ENCODE results near the gene CDK11B.

Gene CDK11B

DNA sequence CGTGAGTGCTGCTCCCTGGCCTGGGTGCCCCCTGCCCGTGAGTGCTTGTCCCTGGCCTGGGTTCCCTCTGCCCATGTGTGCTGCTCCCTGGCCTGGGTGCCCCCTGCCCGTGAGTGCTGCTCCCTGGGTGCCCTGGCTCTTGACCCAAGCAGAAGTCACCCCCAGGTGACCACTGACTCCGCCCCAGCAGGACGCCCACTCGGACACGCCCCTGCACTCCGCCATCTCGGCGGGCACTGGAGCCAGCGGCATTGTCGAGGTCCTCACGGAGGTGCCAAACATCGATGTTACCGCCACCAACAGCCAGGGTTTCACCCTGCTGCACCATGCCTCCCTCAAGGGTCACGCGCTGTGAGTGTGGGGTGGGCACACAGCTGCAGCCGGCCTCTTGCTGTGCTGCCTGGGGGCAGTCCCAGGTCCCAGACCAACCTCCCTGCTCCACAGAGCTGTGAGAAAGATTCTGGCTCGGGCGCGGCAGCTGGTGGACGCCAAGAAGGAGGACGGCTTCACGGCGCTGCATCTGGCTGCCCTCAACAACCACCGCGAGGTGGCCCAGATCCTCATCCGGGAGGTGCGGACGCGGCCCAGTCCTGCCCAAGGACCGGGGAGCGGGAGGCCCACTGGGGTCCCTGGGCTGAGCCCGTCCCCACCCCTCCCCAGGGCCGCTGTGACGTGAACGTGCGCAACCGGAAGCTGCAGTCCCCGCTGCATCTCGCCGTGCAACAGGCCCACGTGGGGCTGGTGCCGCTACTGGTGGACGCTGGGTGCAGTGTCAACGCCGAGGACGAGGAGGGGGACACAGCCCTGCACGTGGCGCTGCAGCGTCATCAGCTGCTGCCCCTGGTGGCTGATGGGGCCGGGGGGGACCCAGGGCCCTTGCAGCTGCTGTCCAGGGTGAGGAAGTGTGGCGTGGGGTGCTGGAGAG lies 30.7 kb downstream of the CDK11B start:
- DNase-seq (no peak), ATAC-seq (no peak)

DNA sequence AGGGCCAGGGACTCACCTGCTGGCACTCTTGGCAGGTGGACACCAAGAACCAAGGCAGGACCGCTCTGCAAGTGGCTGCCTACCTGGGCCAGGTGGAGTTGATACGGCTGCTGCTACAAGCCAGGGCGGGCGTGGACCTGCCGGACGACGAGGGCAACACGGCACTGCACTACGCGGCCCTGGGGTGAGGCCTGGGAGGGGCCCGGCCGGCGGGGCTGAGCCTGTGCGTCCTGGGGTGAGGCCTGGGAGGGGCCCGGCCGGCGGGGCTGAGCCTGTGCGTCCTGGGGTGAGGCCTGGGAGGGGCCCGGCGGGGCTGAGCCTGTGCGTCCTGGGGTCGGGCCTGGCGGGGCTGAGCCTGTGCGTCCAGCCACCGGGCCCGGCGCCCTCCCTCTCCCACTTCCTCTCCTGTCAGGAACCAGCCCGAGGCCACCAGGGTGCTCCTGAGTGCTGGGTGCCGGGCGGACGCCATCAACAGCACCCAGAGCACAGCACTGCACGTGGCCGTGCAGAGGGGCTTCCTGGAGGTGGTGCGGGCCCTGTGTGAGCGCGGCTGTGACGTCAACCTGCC lies 31.5 kb downstream of the CDK11B start:
- DNase-seq (no peak), ATAC-seq (no peak)

DNA sequence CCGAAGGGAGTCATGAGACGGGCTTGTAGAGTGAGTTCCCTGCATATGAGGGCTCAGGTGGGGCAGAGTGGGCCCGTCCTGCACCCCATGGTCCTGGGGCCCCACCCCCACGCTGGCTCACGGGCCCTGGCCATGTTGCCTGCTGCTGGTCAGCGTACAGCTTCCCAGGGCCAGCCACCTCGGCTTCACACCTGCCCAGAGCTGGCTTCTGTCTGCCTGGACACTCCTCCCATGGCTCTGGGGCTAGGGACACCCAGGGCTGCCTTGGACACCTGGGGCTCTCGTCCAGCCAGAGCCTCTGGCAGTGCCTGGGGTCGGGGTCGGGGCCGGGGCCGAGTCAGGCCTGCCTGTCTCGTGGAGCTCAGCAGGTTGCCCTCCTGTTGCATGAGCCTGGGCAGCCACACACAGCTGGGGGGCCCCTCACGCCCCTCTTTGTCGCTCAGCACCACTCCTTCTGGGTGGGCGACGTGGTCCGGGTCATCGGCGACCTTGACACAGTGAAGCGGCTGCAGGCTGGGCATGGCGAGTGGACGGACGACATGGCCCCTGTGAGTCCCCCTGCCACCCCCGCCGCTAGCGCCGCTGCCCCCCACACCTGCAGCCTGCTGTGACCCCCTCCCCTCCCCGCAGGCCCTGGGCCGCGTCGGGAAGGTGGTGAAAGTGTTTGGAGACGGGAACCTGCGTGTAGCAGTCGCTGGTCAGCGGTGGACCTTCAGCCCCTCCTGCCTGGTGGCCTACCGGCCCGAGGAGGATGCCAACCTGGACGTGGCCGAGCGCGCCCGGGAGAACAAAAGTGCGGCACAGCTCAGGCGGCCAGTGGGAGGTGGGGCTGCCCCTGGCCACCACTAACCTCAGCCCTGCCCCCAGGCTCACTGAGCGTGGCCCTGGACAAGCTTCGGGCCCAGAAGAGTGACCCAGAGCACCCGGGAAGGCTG lies 32.3 kb downstream of the CDK11B start:
- no peak for DNase-seq
- ATAC-seq, result no peak

- DNase-seq (no peak), ATAC-seq (no peak)
Measured at GRCh38 chr1:1625824-1626206, 33.0 kb downstream of the CDK11B start.

DNA sequence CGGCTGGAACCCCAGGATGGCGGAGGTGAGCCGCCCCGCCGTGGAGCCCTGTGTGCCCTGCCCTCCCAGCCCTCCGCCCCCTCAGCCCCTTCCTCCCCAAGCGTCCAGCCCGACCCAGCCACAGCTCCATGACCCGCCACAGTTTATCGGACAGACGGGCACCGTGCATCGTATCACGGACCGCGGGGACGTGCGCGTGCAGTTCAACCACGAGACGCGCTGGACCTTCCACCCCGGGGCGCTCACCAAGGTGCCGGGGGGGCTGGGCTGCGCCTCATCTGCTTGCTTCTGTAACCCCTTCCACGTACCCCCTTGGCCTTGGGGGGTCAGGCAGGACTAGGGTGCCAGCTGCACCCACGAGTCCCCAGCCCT lies 33.4 kb downstream of the CDK11B start:
- ATAC-seq (no peak), DNase-seq (no peak)

GRCh38 chr1:1624443-1625403 lies 34.1 kb downstream of the CDK11B start:
- ATAC-seq (no peak), DNase-seq (no peak)

- ATAC-seq (no peak), DNase-seq (no peak)
Measured at GRCh38 chr1:1623631-1624442, 35.0 kb downstream of the CDK11B start.

DNA sequence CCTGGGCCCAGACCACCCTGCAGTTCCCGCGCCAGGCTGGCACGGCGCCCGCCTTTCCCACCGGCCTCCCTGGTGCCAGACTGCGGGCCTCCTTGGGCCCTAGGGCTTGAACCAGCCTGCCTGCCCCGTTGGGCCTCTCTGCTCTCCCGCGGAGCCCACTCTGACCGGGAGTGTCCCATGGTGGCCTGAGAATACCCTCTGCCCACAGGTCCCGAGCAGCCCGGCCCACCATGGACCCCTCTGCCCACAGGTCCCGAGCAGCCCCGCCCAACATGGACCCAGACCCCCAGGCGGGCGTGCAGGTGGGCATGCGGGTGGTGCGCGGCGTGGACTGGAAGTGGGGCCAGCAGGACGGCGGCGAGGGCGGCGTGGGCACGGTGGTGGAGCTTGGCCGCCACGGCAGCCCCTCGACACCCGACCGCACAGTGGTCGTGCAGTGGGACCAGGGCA lies 35.6 kb downstream of the CDK11B start:
- ATAC-seq (no peak), DNase-seq (no peak)

GRCh38 chr1:1622788-1623094 lies 36.1 kb downstream of the CDK11B start:
- no peak for ATAC-seq
- no peak for DNase-seq

DNA sequence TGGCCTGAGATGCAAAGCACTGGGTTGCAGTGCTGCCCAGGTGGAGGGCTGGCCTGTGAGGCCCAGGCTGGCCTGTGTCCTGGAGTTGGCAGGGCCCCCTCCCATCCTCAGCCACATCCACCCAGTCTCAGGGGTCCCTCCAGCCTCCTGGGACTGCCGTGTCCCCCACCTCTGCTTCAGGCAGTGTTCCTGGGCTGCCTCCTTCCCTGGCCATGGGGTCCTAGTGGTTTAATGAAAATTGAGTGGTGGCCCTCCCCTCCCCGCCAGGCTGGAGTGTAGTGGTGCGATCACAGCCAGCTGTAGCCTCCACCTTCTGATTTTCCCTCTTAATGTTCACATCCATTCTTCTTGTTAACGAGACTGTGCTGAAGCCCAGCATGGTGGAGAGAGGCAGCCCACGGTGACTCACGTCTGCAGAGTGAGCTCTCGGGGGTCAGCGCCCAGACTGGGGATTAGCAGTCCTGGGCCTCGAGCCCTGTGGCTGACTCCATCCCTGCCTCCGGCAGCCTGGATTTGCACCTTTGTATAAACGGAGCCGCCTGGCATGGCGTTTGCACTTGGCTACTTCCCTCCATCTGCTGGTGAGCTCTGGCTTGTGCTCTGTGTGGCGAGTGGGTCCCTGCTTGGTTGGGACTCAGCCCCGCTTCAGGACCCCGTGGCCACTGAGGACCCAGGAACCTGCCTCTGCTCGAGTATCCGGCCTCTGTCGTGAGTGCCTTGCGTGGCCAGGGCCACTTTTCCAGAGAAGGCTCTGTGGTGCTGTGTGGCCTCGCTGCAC lies 36.6 kb downstream of the CDK11B start:
- DNase-seq (no peak), ATAC-seq (no peak)

GRCh38 chr1:1621173-1622009 lies 37.4 kb downstream of the CDK11B start:
- ATAC-seq (no peak), DNase-seq (peak; percentile 4)

DNA sequence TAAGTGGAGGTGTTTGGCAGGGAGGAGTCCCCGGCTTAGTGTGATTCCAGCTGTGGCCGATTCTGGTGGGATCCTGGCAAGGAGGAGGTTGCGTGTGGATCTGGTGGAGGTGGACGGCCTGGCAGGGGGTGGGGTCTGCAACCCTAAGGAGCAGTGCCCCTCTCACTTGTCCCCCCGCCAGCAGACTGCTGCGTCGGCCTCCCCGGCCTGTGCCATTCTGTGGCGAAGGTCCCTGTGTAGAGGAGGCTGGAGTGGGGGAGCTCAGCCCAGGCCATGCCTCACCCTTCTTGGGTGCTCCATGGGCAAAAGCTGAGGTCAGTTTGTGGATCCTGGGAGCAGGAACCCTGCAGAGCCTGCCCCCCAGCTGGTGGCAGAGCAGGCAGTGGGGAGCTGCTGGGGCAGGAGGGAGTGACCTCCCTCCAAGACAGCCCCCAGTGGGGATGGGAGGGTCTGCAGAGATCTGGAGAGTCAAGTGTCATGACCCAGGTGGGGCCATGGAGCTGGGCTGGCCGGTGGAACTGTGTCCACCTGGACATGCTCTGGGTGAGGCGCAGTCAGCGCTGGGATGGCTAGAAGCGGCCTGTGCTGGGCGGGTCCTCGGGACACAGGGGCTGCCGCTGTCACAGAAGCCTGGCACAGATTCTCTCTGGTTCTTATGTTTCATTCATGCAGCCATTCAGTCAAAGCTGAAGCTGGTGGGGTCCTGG lies 38.2 kb downstream of the CDK11B start:
- DNase-seq (peak; percentile 4), ATAC-seq (no peak)

GRCh38 chr1:1619917-1620361 lies 38.9 kb downstream of the CDK11B start:
- DNase-seq (peak; percentile 26), ATAC-seq (no peak)

DNA sequence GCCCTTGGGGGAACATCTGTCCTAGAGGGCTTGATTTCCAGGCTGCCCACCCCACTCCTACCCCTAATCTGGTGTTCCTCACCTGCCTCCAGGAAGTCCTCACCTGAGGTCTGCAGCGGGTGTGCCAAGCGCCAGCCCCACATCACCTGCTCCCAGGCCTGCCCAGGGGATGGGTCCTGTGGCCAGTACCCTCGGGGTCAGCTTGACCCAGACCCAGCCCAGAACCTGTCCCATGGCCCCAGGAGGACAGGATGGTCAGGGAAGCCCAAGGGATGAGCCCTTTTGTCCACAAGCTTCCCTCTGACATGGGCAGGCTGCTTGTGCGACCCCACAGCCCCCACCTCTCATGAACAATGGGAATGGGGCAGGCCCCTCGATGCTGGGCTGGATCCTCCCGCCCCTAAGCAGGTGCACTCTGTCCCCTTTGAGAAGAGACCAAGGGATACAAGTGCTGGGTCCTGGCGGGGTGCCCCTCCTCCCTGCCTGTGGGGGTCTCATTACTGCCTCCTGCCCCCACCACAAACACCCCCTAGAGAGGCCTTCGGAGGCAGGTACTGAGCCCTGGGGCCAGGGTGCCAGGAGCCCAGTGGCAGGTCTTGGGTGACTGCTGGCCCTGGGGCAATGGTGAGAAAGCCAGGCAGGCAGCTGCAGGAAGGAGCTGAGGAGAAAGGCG lies 40.3 kb downstream of the CDK11B start:
- ATAC-seq, result no peak
- DNase-seq, result peak; percentile 3

DNA sequence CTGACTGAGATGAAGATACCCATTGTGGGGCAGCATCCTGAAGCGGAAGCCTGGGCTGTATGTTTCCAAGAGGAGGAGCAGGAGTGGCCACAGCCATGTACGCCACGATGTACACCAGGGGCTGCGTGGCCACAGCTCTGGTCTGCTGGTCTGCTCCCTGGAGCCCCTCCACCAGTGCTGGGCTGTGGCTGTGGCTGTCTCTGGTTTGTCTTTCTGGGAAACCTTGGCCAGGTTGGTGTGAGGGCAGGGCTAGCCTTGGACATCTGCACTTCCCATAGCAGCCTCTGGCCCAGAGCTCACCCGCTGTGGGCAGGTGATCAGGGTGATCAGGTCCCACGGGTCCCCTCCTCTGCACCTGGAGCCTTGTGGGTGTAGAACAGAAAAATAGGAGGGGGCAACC lies 40.9 kb downstream of the CDK11B start:
- DNase-seq (peak; percentile 3), ATAC-seq (no peak)

DNA sequence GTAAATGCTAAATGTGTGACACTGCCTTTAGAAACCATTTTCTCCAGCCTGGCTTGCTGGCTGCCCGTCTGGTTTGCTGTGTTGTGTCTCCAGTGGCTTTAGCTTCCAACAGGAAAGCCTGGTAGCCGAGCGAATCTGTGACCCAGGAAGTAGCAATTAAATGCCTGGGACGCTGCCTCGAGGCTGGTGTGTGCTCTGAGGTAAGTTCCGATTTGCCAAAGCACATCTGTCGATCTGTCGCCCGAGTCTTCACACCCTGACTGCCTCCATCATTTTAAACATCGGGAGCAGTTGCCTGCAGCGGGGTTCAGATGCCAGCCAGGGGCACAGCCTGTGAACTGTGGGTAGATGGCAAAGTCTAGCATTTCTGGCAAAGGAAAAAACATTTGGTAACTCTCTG lies 41.3 kb downstream of the CDK11B start:
- no peak for DNase-seq
- no peak for ATAC-seq

DNA sequence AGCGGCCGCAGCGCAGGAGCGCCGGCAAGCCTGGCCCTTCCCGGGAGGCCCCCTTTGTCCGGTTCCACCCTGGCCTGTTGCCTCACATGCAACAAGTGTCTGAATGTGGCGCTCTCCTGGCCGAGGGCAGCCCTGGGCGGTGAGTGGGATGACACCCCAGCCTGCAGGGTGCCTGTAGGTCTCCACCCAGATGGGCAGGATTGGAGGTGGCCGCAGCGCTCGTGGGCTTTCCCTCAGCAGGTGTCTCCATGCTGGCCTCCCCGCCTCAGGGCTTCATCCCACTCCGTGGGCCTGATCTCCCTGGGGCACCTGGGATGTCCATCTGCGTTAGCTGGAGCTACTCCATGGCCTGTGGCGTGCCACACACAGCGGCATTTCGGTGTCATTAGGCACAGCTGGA lies 42.0 kb downstream of the CDK11B start:
- DNase-seq (no peak), ATAC-seq (no peak)
